HG03432 (cell line): Measurements from ENCODE around the gene METTL16.
"Not testable (repeated sequence)": the region's sequence is repeated elsewhere in the genome, so short reads cannot be mapped to it uniquely, and the experiment has no call there.

ENCODE experiments used
- ATAC-seq: cut with Tn5 transposase; IDR thresholded peaks from one replicate; pipeline ENCODE4 v1.9.1; 2021; ENCODE audit warnings: mild to moderate bottlenecking, moderate library complexity; ENCODE audit not compliant: unreplicated experiment

METTL16 gene

DNA sequence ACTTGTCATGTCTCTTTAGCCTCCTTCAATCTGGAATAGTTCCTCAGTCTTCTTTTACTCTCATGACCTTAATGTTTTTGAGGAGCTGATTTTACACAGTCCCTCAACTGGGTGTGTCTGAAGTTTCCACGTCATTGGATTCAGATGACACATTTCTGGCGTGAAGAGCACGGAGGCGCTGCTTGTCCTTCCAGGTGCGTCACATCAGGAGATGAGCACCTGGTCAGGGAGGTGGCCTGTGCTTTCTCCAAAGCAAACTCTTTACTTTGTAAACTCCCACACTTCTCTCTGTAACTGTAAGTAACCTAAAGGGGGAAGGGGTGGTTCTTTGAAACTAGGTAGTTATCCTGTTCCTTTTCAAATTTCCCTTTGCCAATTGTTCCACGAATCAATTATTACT is 58.4 kb downstream of the METTL16 start:
- no peak for ATAC-seq

DNA sequence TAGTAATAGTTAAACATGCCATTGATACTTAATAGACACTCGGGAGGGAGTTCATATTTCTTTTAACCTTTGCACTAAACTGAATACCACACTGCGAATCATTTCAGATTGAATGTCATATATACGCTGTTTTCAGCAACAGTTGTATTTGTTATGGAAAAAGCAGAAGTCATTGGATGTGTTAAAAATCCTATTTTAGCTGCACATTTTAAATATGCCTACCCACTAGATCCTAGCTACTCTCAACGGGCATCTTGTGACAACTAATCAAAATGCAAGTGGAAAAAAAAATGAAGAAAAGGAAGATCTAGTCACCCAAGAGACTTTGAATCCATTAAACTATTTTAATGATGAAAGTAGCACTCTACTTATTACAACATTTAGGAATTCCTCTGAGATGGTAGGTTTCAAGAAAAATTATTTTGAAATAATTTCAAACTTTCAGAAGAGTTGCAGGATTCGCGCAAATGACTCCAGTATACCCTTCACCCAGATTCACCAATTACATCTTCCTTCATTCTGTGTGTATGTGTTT is 59.4 kb downstream of the METTL16 start:
- ATAC-seq, result no peak

DNA sequence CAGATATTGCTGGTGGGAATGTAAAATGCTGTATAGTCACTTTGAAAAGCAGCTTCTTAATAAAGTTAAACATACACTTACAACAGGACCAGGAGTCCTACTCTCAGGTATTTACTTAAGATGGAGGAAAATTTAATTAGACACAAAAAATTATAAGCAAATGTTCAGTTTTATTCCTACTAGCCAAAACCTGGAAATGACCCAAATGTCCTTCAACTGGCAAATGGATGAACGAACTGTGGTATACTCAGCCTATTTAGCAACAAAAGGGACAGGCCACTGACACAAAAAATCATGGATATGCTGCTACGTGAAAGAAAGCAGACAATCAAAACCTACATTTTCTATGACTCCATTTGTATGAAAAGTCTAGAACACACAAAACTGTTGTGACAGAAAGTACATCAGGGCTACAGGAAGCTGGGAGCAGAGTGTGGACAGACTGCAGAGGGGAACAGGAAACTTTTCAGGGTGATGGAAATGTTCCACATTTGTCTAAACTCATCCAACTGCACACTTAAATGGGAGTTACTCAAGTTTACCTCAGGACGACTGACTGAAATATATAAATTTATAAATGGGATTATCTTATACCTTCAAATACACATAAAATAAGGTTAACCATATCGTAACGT is 61.6 kb downstream of the METTL16 start:
- ATAC-seq, result no peak

DNA sequence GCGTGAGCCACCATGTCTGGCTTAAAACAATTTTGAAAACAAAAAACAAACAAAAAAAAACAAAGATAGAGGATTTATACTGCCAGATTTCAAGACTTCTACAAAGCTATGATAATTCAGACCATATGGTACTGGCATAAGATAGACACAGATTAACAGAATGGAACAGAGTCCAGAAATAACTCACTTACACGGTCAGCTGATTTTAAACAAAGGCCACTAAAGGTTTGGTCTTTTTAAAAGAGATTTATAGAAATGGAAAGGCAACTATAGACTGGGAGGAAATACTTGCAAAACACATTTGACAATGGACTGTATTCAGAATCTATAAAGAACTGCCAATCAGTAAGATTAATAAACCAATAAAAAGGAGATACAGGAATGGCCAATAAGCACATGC is 62.2 kb downstream of the METTL16 start:
- no peak for ATAC-seq

DNA sequence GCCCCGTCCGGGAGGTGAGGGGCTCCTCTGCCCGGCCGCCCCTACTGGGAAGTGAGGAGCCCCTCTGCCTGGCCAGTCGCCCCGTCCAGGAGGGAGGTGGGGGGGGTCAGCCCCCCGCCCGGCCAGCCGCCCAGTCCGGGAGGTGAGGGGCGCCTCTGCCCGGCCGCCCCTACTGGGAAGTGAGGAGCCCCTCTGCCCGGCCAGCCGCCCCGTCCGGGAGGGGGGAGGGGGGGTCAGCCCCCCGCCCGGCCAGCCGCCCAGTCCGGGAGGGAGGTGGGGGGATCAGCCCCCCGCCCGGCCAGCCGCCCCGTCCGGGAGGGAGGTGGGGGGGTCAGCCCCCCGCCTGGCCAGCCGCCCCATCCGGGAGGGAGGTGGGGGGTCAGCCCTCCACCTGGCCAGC is 64.2 kb downstream of the METTL16 start:
- ATAC-seq, result not testable (repeated sequence)

DNA sequence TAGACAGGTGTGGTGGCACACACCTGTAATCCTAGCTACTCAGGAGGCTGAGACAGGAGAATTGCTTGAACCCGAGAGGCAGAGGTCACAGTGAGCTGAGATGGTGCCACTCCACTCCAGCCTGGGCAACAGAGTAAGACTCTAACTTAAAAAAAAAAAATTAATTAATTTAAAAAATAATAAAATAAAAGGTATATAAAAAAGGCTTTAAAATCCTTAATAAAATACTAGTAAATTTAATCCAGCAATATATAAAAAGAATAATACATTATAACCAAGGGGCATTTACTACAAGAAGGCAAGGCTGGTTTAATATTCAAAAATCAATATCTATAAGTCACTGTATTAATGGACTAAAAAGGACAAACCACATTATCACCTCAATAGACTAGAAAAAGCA is 66.0 kb downstream of the METTL16 start:
- no peak for ATAC-seq

DNA sequence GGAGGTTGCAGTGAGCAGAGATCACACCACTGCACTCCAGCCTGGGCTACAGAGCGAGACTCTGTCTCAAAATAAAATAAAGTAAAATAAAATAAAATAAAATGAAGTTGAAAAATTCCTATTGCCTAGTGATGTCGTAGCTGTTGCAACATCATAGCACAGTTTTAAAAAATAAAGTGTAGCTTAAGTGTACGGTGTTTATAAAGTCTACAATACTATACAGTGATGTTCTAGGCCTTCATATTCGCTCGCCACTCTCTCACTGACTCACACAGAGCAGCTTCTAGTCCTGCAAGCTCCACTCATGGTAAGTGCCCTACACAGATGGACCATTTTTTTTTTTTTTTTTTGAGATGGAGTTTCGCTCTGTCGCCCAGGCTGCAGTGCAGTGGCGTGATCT is 67.3 kb downstream of the METTL16 start:
- ATAC-seq, result no peak

DNA sequence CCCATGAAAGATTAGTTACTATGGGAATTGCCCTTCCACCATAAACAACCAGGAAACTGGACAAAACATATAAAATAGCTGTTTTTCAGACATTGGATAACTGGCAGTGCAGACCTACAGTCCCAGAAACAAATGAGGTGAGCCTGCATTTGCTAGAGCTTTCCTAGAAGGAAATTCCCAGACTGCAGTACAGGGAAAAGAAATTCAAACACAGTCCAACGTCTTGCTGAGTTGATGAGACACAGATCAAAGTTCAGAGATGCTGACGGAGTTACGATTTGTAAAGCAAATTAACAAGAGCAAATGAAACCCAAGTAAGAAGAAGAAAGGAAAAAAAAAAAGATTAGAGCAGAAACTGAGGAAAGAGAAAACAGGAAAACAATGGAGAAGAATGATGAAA is 69.5 kb downstream of the METTL16 start:
- no peak for ATAC-seq

DNA sequence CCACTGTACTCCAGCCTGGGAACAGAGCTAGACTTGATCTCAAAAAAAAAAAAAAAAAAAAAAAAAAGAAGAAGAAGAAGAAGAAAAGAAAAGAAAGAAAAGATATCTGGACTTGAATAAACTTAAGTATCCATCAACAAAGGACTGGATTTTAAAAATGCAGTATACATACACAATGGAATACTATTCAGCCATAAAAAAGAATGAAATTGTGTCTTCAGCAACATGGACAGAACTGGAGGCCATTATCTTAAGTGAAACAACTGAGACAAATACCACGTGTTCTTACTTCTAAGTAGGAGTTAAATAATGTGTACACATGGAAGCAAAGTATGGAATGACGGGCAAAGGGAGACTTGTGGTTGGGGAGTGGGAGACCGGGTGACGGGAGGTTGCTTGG is 70.8 kb downstream of the METTL16 start:
- ATAC-seq, result no peak

DNA sequence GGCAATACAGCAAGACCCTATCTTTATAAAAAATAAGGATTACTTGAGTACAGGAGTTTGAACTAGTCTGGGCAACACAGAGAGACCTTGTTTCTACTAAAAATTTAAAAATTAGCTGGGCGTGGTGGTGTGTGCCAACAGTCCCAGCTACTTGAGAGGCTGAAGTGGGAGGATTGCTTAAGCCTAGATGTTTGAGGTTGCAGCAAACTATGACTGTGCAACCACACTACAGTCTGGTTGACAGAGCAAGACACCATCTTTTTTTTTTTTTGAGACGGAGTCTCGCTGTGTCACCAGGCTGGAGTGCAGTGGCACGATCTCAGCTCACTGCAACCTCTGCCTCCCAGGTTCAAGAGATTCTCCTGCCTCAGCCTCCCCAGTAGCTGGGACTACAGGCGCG is 71.7 kb downstream of the METTL16 start:
- not testable (repeated sequence) for ATAC-seq

DNA sequence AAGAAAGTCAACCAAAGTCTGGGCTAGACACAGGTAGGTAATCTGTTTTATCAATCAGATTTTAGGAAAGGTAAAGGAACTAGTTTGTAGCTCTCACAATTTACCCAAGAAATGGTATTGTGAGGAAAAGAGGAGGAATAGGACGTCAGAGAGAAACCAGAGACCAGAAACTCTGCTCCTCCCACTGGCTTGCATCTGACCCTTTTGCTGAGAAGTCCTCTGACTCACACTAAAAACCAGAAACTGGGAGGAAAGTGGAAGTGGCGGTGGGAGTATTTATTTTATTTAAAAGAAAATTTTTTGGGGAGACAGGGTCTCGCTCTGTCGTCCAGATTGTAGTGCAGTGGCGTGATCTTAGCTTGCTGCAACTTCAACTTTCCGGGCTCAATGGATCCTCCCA is 72.9 kb downstream of the METTL16 start:
- ATAC-seq, result no peak

DNA sequence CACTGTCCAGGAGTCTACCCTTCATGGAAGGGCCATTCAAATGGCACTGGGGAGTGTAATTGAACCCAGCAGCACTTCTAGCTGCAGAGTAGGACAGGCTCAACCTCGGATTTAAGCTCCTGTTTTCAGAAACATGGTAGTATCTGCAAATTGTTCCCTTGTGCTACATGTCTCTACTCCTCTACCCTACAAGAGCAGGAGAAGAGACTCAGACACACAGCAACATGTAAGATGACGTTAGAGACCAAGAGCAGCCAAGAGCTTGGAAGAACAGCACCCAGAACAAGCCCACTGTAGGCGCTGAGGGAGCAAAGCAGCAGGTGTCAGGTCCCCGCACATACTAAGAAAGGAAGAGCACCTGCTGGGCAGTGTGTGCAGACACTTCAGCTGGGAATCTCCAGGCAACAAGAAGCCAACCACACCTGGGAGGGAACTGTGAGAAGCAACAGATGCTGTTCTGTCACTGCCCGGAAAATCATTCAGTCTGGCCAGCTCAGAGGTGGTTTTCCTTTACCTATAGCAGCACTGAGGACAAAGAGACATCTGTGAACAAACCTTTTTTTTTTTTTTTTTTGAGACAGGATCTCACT is 75.3 kb downstream of the METTL16 start:
- ATAC-seq, result no peak

DNA sequence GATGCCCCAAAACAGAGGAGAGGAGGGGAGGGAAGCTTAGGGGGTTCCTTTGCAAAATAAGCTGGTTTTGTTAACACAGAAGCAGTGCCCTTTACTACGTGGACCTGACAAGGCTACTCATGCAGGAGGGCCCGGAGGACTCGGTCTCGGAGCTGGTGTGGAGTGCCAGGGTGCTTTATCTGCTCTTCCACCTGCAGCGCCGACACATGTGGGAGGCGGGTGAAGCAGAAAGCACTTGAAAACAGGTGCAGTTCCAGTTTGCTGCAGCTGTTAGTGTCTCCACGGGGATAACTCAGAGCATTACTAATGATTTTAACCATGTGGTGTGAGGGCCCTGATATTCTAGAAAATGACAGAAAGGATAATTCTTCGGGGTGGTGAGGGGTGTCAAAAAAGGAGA is 75.8 kb downstream of the METTL16 start:
- ATAC-seq, result no peak

DNA sequence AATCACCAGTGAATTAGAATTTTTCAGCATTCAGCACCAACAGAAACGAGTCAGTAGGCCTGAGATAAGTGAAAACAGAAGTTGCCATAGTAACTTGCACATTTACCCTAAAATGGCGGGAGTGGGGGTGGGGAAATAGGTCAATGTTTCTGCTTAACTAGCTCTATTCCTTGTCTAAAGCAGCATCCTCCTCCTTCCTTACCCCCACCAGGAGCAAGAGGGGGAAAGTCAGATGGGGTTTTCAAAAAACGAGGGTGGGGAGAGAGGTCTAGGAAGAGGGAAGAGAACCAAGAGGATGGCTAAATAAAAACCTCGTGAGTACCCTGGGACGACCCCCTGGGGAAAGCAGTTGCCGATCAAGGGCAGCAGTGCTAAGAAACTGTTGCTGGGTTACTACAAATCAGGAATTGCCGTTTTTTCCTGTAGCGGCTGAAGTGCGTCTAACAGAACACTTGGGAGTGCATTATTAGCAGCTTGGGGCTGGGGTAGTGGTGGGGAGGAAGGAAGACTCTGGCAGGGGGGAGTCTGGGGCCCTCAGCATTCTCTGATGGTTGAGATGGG is 76.4 kb downstream of the METTL16 start:
- no peak for ATAC-seq

DNA sequence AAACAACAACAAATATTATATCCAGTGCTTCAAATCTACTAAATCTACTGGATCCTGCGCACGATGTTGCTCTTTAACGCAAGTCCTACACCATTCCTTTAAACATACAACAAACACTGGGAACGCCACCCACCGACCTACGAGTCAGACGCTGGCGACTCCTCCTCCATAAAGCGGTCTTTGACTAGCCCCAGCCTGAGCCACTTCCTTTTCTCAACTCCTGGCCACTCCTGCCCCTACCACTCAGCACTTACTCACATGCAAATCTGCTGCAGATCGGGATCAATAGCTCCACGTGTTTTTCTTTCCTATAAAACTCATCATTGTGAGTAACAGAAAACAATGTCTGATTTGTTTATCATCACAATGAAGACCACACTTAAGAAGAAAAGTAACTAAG is 78.0 kb downstream of the METTL16 start:
- ATAC-seq, result no peak

DNA sequence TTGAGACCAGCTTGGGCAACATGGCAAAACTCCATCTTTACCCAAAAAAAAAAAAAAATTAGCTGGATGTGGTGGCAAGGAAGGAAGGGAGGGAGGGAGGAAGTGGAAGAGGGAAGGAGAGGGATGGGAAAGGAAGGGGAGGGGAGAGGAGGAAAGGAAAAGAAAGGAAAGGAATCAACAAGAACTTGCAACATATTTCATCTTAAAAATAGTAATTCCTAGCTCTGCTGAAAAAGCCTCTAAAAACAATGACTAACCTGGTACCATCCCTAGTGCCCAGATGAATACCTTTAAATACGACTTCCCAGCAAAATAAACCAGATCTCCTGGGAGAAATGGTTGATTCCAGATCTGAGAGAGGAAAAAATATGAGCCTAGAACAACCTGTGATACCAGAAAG is 83.8 kb downstream of the METTL16 start:
- ATAC-seq, result no peak

DNA sequence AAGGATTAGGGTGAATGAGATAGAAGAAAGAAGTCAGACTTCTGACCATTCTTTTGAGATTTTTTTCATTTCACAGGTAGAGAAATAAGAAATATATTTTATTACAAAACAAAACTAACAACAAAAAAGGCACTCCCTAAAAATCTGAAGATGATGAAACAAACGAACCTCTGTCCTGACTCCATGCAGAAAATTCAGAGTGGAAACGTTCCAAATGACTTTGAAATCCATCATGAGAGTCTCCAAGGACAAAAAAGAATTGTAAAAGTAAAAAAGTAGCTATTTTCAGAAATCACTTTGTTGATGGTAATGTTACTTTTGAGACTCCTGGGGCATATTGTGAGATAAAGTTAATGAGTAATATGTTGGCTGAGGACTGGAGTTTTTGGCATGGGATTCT is 84.5 kb downstream of the METTL16 start:
- ATAC-seq, result no peak

DNA sequence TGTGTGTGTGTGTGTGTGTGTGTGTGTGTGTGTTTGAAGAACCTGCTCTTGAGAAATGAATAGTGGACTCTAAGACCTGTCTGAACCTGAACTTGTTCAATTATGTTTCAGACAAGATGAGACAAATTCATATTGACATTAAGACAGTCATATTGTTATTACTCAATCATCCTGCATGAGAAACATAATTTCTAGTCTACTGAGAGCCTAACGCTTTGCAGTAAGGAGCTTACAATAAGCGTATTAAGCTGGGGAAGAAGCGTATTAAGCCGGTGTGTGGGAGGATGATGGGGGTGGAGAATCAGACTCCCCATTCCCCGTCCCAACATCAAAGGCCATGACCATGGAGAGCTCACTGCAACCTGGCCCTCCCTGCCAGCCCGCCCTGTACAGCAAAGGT is 88.4 kb downstream of the METTL16 start:
- ATAC-seq, result no peak

DNA sequence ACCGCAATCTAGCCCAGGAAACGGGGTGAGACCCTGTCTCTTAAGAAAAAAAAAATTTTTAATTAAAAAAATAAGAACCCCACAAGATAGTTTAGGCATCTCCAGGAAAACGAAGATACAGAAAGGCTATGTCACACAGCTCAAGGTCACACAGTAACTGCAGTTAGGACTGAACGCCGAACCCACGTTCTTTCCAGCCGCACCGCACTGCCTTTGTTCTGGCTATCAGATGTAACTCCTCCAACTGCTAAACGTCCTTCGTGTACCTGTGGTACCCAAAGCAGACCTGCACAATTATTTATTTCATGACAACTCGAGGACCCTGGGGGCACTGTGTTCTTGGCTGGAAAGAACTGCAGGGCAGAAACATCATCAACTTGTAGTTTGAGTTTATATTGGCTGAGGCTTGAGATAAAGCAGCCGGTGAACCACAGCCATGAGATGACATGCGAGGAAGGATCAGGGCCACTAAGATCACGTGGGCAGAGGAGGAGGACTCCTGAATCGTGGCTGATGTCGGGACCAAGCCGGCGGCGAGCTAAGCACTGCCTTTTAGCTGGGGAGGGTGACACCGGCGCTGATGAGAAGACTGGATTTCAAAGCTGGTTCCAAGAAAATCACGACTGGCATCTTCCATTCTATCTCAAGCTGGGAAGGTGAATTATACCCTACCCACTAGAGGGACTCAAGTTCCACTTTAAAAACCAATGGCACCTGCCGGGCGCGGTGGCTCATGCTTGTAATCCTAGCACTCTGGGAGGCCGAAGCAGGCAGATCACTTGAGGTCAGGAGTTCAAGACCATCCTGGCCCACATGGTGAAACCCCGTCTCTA is 90.2 kb downstream of the METTL16 start:
- ATAC-seq, result no peak

DNA sequence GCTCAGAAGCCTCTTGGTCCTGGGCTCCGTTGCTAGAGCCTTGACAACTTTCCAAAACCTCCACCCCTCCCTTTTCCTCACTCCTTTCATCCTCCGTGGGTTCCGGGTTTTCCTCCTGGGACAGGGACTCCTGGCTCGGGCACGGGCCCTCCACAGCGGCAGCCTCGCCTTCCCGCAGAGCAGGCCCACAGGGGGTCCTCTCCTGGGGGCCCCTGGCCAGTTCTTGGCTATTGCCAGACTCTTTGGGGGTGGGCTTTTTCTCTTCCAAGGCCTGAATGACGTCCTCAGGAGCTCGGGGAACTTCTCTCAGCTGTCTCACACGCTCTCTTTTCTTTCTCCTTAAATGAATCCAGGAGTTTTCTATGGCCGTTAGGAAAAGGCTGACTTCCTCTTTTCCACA is 91.5 kb downstream of the METTL16 start:
- no peak for ATAC-seq

DNA sequence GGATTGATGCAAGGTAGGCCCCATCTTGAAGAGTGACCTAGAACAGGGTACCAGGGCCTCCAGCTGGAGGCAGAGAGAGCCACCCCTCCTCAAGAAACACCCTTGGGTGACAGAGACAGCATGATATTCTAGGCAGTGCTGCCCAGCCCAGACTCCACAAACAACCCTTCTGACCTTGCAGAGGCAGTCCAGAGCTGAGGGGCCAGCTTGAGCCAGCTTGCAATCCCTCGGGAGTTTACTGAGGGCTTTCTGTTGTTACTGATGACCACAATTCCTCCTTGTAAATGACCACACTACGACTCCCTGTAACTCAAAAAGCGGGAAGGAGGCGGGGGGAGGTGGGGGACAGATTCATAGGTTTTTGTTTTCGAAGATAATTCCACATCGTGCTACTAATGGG is 92.2 kb downstream of the METTL16 start:
- ATAC-seq, result no peak

DNA sequence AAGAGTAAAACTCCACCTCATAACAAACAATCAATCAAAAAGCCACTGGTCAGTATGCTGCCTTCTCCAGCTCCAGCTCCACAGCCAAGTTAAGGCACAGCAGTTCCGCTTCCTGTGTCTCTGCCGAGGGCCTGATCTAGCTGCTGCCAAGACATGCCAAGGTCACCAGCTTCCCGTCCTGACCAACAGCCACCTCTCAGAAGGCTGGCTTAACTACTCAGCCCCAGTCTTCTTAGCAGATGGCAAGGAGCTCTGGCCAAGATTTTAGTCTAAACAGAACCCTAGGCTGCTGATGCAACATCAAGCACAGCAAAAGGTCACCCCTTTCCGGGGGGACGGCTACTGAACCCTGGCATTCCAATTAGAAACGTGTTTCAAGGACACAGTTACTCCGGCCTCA is 93.1 kb downstream of the METTL16 start:
- no peak for ATAC-seq
